ENCODE data around the gene OR1J2. TPM values are rescaled to one million over a fixed set of nuclear protein-coding genes. Genes with fewer than 3 reads are reported as not detected.

Gene OR1J2
- total and polyA plus RNA-seq, 2 of the 8 experiments (the other 6 are each of a cell fraction or from before 2014, with no cell fraction given) = not detected

- Histone ChIP-seq H2BK20ac (ENCODE audit: low read length) (no peak overlapping the region), H3K9ac (replicated peaks in 1 of 4; ENCODE audit: extremely low read depth in 1 of 4, low read depth in 3 of 4, low read length in 3 of 4) (no peak overlapping the region), H2BK12ac (ENCODE audit: low read depth, low read length) (no peak overlapping the region), H3K14ac (ENCODE audit: insufficient read length) (no peak overlapping the region), H3K23me2 (ENCODE audit: low read depth, low read length) (no peaks in the 10 kb centered on the region), H3K4me2 (ENCODE audit: insufficient read depth in 1 of 2, low read depth in 2 of 2, low read length in 2 of 2) (no peak overlapping the region), H3K79me2 (ENCODE audit: control insufficient read depth in 1 of 2, insufficient read depth in 2 of 2, low read length in 2 of 2) (no peaks in the 10 kb centered on the region), H2BK5ac (ENCODE audit: low read depth, low read length) (no peak overlapping the region), H3K79me1 (ENCODE audit: low read depth, low read length) (no peaks in the 10 kb centered on the region), H4K5ac (ENCODE audit: insufficient read length, low read depth, low read length) (no peak overlapping the region), H3K4me3 (ENCODE audit: extremely low read depth in 1 of 4, insufficient read depth in 2 of 4, low read depth in 3 of 4, low read length in 4 of 4) (no peak overlapping the region), H2AFZ (ENCODE audit: low read length) (no peak overlapping the region), H3K9me3 (ENCODE audit: insufficient read depth in 2 of 2, low read depth in 1 of 2, low read length in 1 of 2) (peaks cover 42 to 58% of the 10 kb centered on the region in 2 experiments), H3K4ac (replicated peaks; ENCODE audit: insufficient read length, low read depth, low read length) (no peak overlapping the region), H3K18ac (ENCODE audit: extremely low read depth, low read length) (no peak overlapping the region), H3K27ac (ENCODE audit: low read depth, low read length) (no peak overlapping the region), H3K36me3 (ENCODE audit: control insufficient read depth in 2 of 4, insufficient read depth in 4 of 4, low read length in 3 of 4) (no peaks in the 10 kb centered on the region; a peak in 1 of 8 replicates), H3K4me1 (replicated peaks in 1 of 4; ENCODE audit: control insufficient read depth in 3 of 4, insufficient read depth in 4 of 4, low read length in 3 of 4) (no peaks in the 10 kb centered on the region), H4K20me1 (replicated peaks in 1 of 2; ENCODE audit: control insufficient read depth in 1 of 2, insufficient read depth in 2 of 2, low read length in 2 of 2) (no peaks in the 10 kb centered on the region), H3K56ac (replicated peaks; ENCODE audit: insufficient read length, low read depth, low read length) (no peak overlapping the region), H2BK120ac (replicated peaks; ENCODE audit: low read depth, low read length) (no peak overlapping the region), H4K8ac (ENCODE audit: extremely low read depth, insufficient read depth, low read length) (no peak overlapping the region), H2AK5ac (ENCODE audit: low read depth, low read length) (no peak overlapping the region), H3K27me3 (replicated peaks in 1 of 4; ENCODE audit: control insufficient read depth in 3 of 4, extremely low read depth in 1 of 4, insufficient read depth in 3 of 4, low read length in 3 of 4) (no peaks in the 10 kb centered on the region), H4K91ac (replicated peaks; ENCODE audit: insufficient read length, low read length) (no peak overlapping the region), H2BK15ac (ENCODE audit: low read length) (no peak overlapping the region), H3K23ac (ENCODE audit: insufficient read length) (no peak overlapping the region)
- ChIA-PET CTCF (ENCODE audit: partially characterized antibody) (no interaction called here), POLR2A (ENCODE audit: partially characterized antibody) (no interaction called here)
- FAIRE-seq (no peak), DNase-seq (ENCODE audit: low read depth in 1 of 2, low spot score in 2 of 2) (no peak)
- 90% methylated on average over 8 of the region's 8 CpGs; no CpG with 5 or more reads in 1 of the 2 experiments for WGBS, 2 experiments (ENCODE audit: extremely low coverage in 1 of 2, insufficient coverage in 1 of 2, insufficient read length in 1 of 2, insufficient replicate concordance in 2 of 2, low coverage in 1 of 2, low lambda C conversion rate in 2 of 2, missing lambda C conversion rate in 1 of 2)
- TF ChIP-seq GTF2F1 (IDR thresholded peaks at IDR 0.05; ENCODE audit: borderline replicate concordance, low read depth, low read length) (no peak), TBP (IDR thresholded peaks at IDR 0.05; ENCODE audit: low read depth, low read length) (no peak), ASH2L (IDR thresholded peaks at IDR 0.05; ENCODE audit: low read length) (no peak), E2F6 (IDR thresholded peaks at IDR 0.05) (no peak), BCL11A (IDR thresholded peaks at IDR 0.05; ENCODE audit: low read depth in 2 of 2, low read length in 2 of 2) (no peak), SP4 (IDR thresholded peaks at IDR 0.05; ENCODE audit: low read length) (no peak)
- TF ChIP-seq, protein P1, sequence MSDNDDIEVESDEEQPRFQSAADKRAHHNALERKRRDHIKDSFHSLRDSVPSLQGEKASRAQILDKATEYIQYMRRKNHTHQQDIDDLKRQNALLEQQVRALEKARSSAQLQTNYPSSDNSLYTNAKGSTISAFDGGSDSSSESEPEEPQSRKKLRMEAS (IDR thresholded peaks at IDR 0.05) = no peak
Observed at GRCh38 chr9:122546196-122546595, 35.6 kb downstream of the OR1J2 start.

Measured in H1 (cell line).